DOHH2 (cell line): ENCODE data around the gene KAT6B.

Experiments
- EZH2phosphoT487 ChIP-seq: fragments of 200-600 bp; sonication (generic); IDR thresholded peaks from 2 replicates; pipeline ENCODE4 v1.6.1; 2017; ENCODE audit warnings: borderline replicate concordance, mild to moderate bottlenecking, antibody characterized with exemption, low read length, moderate library complexity, mixed read lengths
- TF ChIP-seq, protein P1 (sequence below): fragments of 200-600 bp; sonication (generic); IDR thresholded peaks from one replicate; pipeline ENCODE4 v1.5.1; 2014; ENCODE audit warnings: antibody characterized with exemption, mild to moderate bottlenecking, low read depth, low read length; ENCODE audit not compliant: poor library complexity, severe bottlenecking

DNA sequence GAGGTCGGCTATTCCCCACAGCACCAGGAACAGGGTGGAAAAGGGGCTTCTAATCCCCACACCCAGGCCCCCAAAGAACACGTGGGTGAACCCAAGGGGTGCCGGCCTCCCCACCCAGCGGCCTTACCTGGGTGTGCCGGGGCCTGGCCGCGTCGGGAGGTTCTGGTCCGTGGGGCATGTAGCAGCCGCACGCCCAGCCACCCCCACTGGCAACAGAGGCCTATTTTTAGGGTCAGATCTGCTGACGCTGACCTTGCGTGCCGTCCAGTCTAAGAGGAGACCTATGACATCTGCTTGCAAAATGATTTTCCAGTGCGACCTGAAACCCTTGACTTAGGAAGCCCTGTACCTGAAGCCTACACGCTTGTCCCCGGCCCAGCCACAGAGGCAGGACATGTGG, 247.0 kb downstream of the KAT6B start:
- TF ChIP-seq, protein P1, sequence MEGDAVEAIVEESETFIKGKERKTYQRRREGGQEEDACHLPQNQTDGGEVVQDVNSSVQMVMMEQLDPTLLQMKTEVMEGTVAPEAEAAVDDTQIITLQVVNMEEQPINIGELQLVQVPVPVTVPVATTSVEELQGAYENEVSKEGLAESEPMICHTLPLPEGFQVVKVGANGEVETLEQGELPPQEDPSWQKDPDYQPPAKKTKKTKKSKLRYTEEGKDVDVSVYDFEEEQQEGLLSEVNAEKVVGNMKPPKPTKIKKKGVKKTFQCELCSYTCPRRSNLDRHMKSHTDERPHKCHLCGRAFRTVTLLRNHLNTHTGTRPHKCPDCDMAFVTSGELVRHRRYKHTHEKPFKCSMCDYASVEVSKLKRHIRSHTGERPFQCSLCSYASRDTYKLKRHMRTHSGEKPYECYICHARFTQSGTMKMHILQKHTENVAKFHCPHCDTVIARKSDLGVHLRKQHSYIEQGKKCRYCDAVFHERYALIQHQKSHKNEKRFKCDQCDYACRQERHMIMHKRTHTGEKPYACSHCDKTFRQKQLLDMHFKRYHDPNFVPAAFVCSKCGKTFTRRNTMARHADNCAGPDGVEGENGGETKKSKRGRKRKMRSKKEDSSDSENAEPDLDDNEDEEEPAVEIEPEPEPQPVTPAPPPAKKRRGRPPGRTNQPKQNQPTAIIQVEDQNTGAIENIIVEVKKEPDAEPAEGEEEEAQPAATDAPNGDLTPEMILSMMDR, result no peak
- no peak for TF ChIP-seq EZH2phosphoT487
